Activated CD4-positive, alpha-beta T cell treated with anti-CD3 and anti-CD28 coated beads, Interleukin-2, amount 10 ng/mL, durations not matched to agents 24 days and 14 days (primary cell): ENCODE measurements around the gene ATP9B. TPM values are rescaled to one million over a fixed set of nuclear protein-coding genes. Genes with fewer than 3 reads are reported as not detected.
A peak's percentile ranks its signal among the peaks of the same experiment; 100 is the strongest.

Source experiments
- DNase-seq: peaks from one replicate; pipeline ENCODE4 v3.0.0; 2022
- H3K27ac Mint-ChIP-seq: one replicate; pipeline ENCODE4 v1.8.0; 2022; ENCODE audit warnings: mild to moderate bottlenecking, mixed read lengths
- H3K27me3 Mint-ChIP-seq: one replicate; pipeline ENCODE4 v1.8.0; 2022; ENCODE audit warnings: mixed read lengths
- H3K36me3 Mint-ChIP-seq: one replicate; pipeline ENCODE4 v1.8.0; 2022; ENCODE audit warnings: low read depth, mild to moderate bottlenecking, mixed read lengths
- H3K4me1 Mint-ChIP-seq: one replicate; pipeline ENCODE4 v1.8.0; 2021; ENCODE audit warnings: mixed read lengths
- H3K4me3 Mint-ChIP-seq: one replicate; pipeline ENCODE4 v1.8.0; 2022; ENCODE audit warnings: mild to moderate bottlenecking, moderate library complexity, mixed read lengths
- H3K9me3 Mint-ChIP-seq: one replicate; pipeline ENCODE4 v1.8.0; 2021; ENCODE audit warnings: mixed read lengths
- intact Hi-C: fragments of 100-400 bp; cut with micrococcal nuclease; formaldehyde crosslinking; loops from one replicate; pipeline ENCODE4 v1.15.1; 2023
- total RNA-seq: library from RNA; stranded (reverse); gene quantifications from 2 replicates; pipeline ENCODE4 v1.2.3, GENCODE V29; 2022

Gene ATP9B
- total RNA-seq, 1 donor from 2014 or later: 30.3 TPM

- Mint-ChIP-seq H3K36me3 (no peaks in the 10 kb centered on the region), H3K9me3 (no peaks in the 10 kb centered on the region), H3K4me3 (no peak overlapping the region), H3K27ac (no peak overlapping the region), H3K4me1 (peaks cover 2% of the 10 kb centered on the region), H3K27me3 (peaks cover 25% of the 10 kb centered on the region)
- intact Hi-C loops: no loop called here
- DNase-seq: no peak
These were observed 317.4 kb downstream of the ATP9B start for GRCh38 chr18:79386547-79386946.

GRCh38 chr18:79387214-79387613, 318.0 kb downstream of the ATP9B start:
- no peak for DNase-seq
- Mint-ChIP-seq H3K4me1 (peaks cover 2% of the 10 kb centered on the region), H3K27ac (no peak overlapping the region), H3K36me3 (no peaks in the 10 kb centered on the region), H3K4me3 (no peak overlapping the region), H3K27me3 (peaks cover 28% of the 10 kb centered on the region), H3K9me3 (no peaks in the 10 kb centered on the region)
- intact Hi-C loops: no loop called here

GRCh38 chr18:79387615-79388014, 318.4 kb downstream of the ATP9B start:
- peaks cover 31% of the 10 kb centered on the region for H3K27me3 Mint-ChIP-seq
- peaks cover 5% of the 10 kb centered on the region for H3K4me1 Mint-ChIP-seq
- H3K36me3 Mint-ChIP-seq: no peaks in the 10 kb centered on the region
- no peak overlapping the region for H3K27ac Mint-ChIP-seq
- intact Hi-C loops: no loop called here
- H3K9me3 Mint-ChIP-seq: no peaks in the 10 kb centered on the region
- no peak overlapping the region for H3K4me3 Mint-ChIP-seq
- no peak for DNase-seq

GRCh38 chr18:79388043-79388442, 318.8 kb downstream of the ATP9B start:
- DNase-seq: no peak
- Mint-ChIP-seq H3K4me1 (peaks cover 8% of the 10 kb centered on the region), H3K9me3 (no peaks in the 10 kb centered on the region), H3K27me3 (peaks cover 33% of the 10 kb centered on the region), H3K36me3 (no peaks in the 10 kb centered on the region), H3K4me3 (no peak overlapping the region), H3K27ac (no peak overlapping the region)
- intact Hi-C loops: no loop called here

GRCh38 chr18:79389689-79390088, 320.5 kb downstream of the ATP9B start:
- H3K36me3 Mint-ChIP-seq: no peaks in the 10 kb centered on the region
- H3K4me3 Mint-ChIP-seq: no peak overlapping the region
- peaks cover 35% of the 10 kb centered on the region for H3K27me3 Mint-ChIP-seq
- no peak overlapping the region for H3K27ac Mint-ChIP-seq
- intact Hi-C loops: loop anchor here (10.0 kb wide), 1 partner anchor 565 kb away; the partner anchor contains the start of gene SLC66A2
- H3K4me1 Mint-ChIP-seq: peaks cover 13% of the 10 kb centered on the region
- DNase-seq: no peak
- no peaks in the 10 kb centered on the region for H3K9me3 Mint-ChIP-seq

- DNase-seq: no peak
- peaks cover 14% of the 10 kb centered on the region for H3K4me1 Mint-ChIP-seq
- H3K36me3 Mint-ChIP-seq: peaks cover 2% of the 10 kb centered on the region
- no peak overlapping the region for H3K4me3 Mint-ChIP-seq
- peaks cover 35% of the 10 kb centered on the region for H3K27me3 Mint-ChIP-seq
- H3K27ac Mint-ChIP-seq: no peak overlapping the region
- H3K9me3 Mint-ChIP-seq: no peaks in the 10 kb centered on the region
- intact Hi-C loops: loop anchor here (10.0 kb wide), 1 partner anchor 563 kb away; the partner anchor contains the start of gene SLC66A2
These were observed 323.0 kb downstream of the ATP9B start for GRCh38 chr18:79392226-79392625.

- H3K4me3 Mint-ChIP-seq: peak overlapping the region; percentile 87
- peak overlapping the region; percentile 92 for H3K27ac Mint-ChIP-seq
- peaks cover 31% of the 10 kb centered on the region for H3K27me3 Mint-ChIP-seq
- peaks cover 8% of the 10 kb centered on the region for H3K36me3 Mint-ChIP-seq
- no peaks in the 10 kb centered on the region for H3K9me3 Mint-ChIP-seq
- peaks cover 15% of the 10 kb centered on the region for H3K4me1 Mint-ChIP-seq
- intact Hi-C loops: loop anchor here (10.0 kb wide), 1 partner anchor 562 kb away; the partner anchor contains the start of gene SLC66A2
- DNase-seq: peak; percentile 66
These were observed 324.0 kb downstream of the ATP9B start for GRCh38 chr18:79393181-79393634.

- intact Hi-C loops: loop anchor here (10.0 kb wide), 1 partner anchor 561 kb away; the partner anchor contains the start of gene SLC66A2
- H3K27ac Mint-ChIP-seq: peak overlapping the region; percentile 92
- peaks cover 19% of the 10 kb centered on the region for H3K4me1 Mint-ChIP-seq
- DNase-seq: peak; percentile 83
- H3K36me3 Mint-ChIP-seq: peaks cover 15% of the 10 kb centered on the region
- H3K4me3 Mint-ChIP-seq: peak overlapping the region; percentile 87
- peaks cover 27% of the 10 kb centered on the region for H3K27me3 Mint-ChIP-seq
- H3K9me3 Mint-ChIP-seq: no peaks in the 10 kb centered on the region
These were observed 324.7 kb downstream of the ATP9B start for GRCh38 chr18:79393635-79394533.

- H3K27ac Mint-ChIP-seq: peak overlapping the region; percentile 90
- H3K27me3 Mint-ChIP-seq: peaks cover 21% of the 10 kb centered on the region
- H3K36me3 Mint-ChIP-seq: peaks cover 20% of the 10 kb centered on the region
- peak overlapping the region; percentile 79 for H3K4me3 Mint-ChIP-seq
- peak; percentile 84 for DNase-seq
- H3K4me1 Mint-ChIP-seq: peaks cover 22% of the 10 kb centered on the region
- intact Hi-C loops: loop anchor here (1.0 to 10.0 kb wide), 4 partner anchors 12 to 560 kb away; partner anchors contain the start of genes CTDP1 and SLC66A2
- H3K9me3 Mint-ChIP-seq: no peaks in the 10 kb centered on the region
These were observed 325.5 kb downstream of the ATP9B start for GRCh38 chr18:79394534-79395307.

- no peak for DNase-seq
- intact Hi-C loops: loop anchor here (1.0 to 10.0 kb wide), 4 partner anchors 11 to 560 kb away; partner anchors contain the start of genes CTDP1 and SLC66A2
- Mint-ChIP-seq H3K4me3 (peak overlapping the region; percentile 79), H3K9me3 (no peaks in the 10 kb centered on the region), H3K27ac (no peak overlapping the region), H3K27me3 (peaks cover 19% of the 10 kb centered on the region), H3K4me1 (peaks cover 22% of the 10 kb centered on the region), H3K36me3 (peaks cover 20% of the 10 kb centered on the region)
These were observed 326.1 kb downstream of the ATP9B start for GRCh38 chr18:79395308-79395640.

- peaks cover 13% of the 10 kb centered on the region for H3K27me3 Mint-ChIP-seq
- intact Hi-C loops: loop anchor here (1.0 to 10.0 kb wide), 4 partner anchors 10 to 559 kb away; partner anchors contain the start of genes CTDP1 and SLC66A2
- H3K9me3 Mint-ChIP-seq: no peaks in the 10 kb centered on the region
- H3K4me1 Mint-ChIP-seq: peaks cover 23% of the 10 kb centered on the region
- H3K36me3 Mint-ChIP-seq: peaks cover 21% of the 10 kb centered on the region
- DNase-seq: peak; percentile 89
- H3K27ac Mint-ChIP-seq: peak within 1 kb of the TSS; percentile 90
- peak within 1 kb of the TSS; percentile 88 for H3K4me3 Mint-ChIP-seq
These were observed 326.7 kb downstream of the ATP9B start, which contains the start of gene NFATC1 for GRCh38 chr18:79395761-79396404. Gene NFATC1, plus strand, starts transcription at chr18:79395930. Its CDS starts 295 bp downstream, at chr18:79396225.

- Mint-ChIP-seq H3K27me3 (peaks cover 10% of the 10 kb centered on the region), H3K9me3 (no peaks in the 10 kb centered on the region), H3K27ac (peak overlapping the region; percentile 53), H3K36me3 (peaks cover 29% of the 10 kb centered on the region), H3K4me1 (peaks cover 28% of the 10 kb centered on the region), H3K4me3 (peak overlapping the region; percentile 88)
- intact Hi-C loops: loop anchor here (10.0 kb wide), 1 partner anchor 558 kb away; the partner anchor contains the start of gene SLC66A2
- DNase-seq: peak; percentile 87
These were observed 327.4 kb downstream of the ATP9B start for GRCh38 chr18:79396431-79397246.
